Panc1 (cell line): ENCODE data around the gene CYP27A1.

Source experiments
- POLR2AphosphoS5 ChIP-seq: IDR thresholded peaks from 2 replicates; pipeline ENCODE4 v1.6.1; 2012; ENCODE audit warnings: mild to moderate bottlenecking, low read depth, low read length, moderate library complexity
- SIN3A ChIP-seq: IDR thresholded peaks from 2 replicates; pipeline ENCODE4 v1.6.1; 2012; ENCODE audit warnings: low read depth, mild to moderate bottlenecking, low read length, moderate library complexity, borderline replicate concordance; ENCODE audit not compliant: insufficient read depth
- TF ChIP-seq, protein P1 (sequence below): fragments of 450-650 bp; IDR thresholded peaks from 2 replicates; pipeline ENCODE4 v1.5.1; 2017; ENCODE audit warnings: mild to moderate bottlenecking

DNA sequence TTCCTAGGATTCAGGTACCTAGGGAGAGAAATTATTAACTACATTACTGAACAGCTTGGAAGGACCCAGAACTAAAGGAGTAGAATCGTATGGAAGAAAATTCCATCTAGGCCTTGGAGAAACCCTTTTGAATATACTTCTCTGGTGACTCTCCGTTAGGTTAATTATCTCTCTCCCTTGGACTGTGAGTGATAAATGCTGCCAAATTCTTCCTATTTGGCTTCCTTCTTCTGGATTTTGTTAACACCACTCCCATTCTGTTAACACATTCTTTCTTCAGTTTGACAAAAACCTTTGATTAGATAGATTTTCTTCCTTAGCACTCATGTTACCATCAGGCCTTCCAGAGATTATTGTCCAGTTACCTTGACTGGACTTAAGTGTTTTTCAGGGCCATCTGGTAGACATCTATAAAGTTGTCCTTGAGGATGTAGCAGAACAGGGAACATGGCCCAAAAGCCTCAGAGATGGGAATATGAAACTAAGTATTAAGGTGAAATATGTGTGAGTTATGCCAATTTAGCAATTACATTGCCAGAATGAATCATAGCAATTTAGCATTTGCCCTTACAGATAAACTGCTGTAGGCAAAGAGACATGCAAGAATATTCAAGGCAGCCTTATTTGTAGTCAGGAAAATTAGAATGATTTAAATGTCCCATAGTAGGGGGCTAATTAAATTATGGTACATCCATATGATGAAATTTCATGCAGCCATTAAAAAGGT is 6.7 kb downstream of the CYP27A1 start:
- TF ChIP-seq, protein P1, sequence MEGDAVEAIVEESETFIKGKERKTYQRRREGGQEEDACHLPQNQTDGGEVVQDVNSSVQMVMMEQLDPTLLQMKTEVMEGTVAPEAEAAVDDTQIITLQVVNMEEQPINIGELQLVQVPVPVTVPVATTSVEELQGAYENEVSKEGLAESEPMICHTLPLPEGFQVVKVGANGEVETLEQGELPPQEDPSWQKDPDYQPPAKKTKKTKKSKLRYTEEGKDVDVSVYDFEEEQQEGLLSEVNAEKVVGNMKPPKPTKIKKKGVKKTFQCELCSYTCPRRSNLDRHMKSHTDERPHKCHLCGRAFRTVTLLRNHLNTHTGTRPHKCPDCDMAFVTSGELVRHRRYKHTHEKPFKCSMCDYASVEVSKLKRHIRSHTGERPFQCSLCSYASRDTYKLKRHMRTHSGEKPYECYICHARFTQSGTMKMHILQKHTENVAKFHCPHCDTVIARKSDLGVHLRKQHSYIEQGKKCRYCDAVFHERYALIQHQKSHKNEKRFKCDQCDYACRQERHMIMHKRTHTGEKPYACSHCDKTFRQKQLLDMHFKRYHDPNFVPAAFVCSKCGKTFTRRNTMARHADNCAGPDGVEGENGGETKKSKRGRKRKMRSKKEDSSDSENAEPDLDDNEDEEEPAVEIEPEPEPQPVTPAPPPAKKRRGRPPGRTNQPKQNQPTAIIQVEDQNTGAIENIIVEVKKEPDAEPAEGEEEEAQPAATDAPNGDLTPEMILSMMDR = no peak
- TF ChIP-seq POLR2AphosphoS5 (no peak), SIN3A (no peak)
